Femur (tissue), 1 donor: ENCODE results near the gene SLC8B1.

ENCODE experiments used
- DNase-seq: peaks from one replicate; pipeline ENCODE4 v3.0.0-alpha.2; 2017

SLC8B1 gene

GRCh38 chr12:113334786-113335539 lies at the start of gene SLC8B1:
Gene SLC8B1 (minus strand): TSS chr12:113335109. CDS start chr12:113332878, 2,231 bp downstream.
- DNase-seq, result peak; percentile 92

GRCh38 chr12:113382206-113382605 lies 47.3 kb upstream of the SLC8B1 start:
- no peak for DNase-seq

GRCh38 chr12:113381220-113381619 lies 46.3 kb upstream of the SLC8B1 start:
- no peak for DNase-seq

DNA sequence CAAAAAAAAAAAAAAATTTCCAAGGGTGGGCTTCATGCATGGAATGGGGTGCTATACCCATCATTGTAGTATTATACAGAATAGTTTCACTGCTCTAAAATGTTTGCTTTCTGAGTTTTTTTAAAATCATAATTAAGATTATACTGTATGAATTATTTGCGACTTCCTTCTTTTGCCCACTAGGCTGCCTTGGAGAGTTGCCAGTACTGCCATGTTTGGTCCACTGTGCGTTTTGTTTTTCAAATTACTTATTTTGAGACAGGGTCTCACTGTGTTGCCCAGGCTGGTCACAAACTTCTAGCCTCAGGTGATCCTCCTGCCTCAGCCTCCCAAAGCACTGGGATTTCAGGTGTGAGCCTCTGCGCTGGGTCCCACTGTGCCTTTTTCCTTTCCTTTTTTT lies 43.4 kb upstream of the SLC8B1 start:
- no peak for DNase-seq

DNA sequence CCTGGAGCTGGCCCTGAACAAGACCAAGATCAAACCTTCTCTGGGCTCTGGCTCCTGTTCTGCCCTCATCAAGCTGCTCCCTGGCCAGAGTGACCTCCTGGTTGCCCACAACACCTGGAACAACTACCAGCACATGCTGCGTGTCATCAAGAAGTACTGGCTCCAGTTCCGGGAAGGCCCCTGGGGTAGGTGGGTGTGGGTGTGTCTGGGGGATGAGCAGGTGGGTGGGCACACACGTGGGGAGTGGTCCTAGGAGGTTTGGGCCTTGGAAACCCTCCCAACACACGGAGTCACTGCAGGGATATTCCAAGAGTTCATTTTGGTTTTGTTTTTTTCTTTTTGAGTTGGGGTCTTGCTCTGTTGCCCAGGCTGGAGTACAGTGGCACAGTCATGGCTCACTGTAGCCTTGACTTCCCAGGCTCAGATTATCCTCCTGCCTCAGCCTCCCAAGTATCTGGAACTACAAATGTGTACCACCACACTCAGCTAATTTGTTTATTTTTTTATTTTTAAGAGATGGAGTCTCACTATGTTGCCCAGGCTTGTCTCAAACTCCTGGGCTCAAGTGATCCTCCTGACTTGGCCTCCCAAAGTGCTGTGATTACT lies 40.0 kb upstream of the SLC8B1 start:
- no peak for DNase-seq

GRCh38 chr12:113373969-113374368 lies 39.1 kb upstream of the SLC8B1 start:
- DNase-seq, result no peak

DNA sequence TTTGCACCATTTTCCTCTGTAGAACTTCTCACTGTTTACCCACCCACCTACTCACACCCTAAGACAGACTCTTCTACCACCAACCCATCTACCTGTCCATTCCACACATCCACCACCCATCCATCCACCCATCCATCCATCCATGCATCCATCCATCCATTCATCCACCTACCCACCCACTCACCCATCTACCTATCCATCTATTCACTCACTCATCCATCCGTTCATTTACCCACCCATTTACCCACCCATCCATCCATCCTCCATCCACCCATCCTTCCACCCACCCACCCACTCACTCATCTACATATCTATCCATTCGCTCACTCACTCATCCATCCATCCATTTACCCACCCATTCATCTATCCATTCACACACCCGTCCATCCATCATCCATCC lies 38.5 kb upstream of the SLC8B1 start:
- no peak for DNase-seq

DNA sequence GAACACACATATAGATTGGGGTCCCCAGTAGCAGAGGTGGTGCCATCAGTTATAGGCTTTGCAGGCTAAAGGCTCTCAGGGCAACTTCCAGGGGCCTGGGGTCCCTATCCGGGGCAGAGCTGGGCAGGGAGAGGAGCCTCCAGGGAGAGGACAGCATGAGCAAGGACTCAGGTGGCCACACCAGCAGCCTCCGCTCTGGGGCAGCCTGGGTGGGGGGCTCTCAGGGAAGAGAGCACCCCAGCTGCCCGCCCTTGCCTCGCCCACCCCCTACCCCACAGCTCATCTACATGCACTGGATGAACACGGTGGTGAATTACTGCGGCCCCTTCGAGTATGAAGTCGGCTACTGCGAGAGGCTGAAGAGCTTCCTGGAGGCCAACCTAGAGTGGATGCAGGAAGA lies 37.5 kb upstream of the SLC8B1 start:
- no peak for DNase-seq

DNA sequence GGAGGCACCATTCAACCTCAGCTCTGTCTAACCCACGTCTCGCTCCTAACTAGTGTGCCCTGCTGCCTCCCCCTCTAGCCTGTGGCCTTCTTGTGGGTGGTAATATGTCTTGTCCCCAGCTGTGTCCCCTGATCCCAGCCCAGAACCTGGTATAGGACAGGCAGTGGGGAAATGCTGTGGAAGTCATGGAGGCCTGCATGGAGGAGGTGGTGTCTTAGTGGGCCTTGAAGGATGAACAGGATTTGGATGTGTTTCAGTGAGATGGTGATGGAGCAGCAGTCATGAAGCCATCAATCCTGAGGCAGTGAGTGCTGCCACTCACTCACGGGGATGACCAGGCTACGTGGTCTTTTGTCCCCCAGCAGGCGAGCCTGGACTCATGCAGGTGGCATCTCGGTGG lies 36.9 kb upstream of the SLC8B1 start:
- no peak for DNase-seq

DNA sequence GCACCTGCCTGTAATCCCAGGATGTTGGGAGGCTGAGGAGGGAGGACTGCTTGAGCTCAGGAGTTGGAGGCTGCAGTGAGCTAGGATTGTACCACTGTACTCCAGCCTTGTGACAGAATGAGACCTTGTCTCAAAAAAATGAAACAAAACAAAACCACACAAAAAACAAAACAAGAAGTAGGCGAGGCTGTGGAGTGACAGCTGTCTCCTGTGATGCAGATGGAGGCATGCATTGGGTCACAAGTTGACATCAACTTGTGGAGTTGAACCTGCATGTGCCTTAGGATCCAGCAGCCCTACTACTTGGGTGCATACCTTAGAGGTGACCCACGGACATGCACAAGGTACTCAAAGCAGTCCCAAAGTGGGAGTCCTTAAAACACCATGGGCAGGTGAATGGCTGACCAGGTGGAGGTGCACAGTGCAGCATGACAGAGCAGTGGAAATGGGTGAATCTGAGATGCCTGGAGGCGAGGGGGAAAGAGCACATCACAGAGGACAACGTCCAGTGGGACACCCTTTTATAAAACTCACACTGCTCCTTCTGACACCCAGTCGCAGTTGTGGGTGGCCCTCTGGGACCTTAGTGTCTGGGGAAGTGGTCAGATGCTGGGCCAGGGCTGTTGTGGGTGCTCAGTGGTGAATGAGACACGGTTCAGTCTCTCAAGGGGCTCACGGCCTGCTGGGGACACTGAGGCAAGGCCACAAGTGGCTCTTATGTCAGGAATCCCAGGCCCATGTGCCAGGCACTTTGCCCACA lies 36.2 kb upstream of the SLC8B1 start:
- DNase-seq, result no peak

DNA sequence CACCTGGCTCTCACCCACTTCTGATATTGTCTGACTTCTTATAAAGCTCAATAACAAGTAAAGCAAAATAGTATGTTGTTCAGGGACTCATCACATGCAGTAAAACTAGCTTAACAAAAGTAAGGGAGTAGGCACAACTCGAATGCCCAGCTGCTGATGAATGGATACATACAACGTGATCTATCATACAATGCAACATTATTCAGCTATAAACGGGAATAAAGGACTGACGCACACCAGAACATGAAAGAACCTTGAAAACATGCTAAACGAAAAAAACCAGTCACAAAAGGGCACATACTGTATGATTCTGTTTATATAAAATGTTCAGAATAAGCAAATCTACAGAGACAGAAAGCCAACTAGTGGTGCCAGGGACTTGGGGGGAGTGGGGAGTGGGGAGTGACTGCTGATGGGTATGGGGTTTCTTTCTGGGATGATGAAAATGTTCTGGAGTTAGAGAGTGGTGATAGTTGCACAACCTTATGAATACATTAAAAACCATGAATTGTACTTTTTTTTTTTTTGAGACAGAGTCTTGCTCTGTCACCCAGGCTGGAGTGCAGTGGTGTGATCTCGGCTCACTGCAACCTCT lies 34.6 kb upstream of the SLC8B1 start:
- DNase-seq, result no peak

DNA sequence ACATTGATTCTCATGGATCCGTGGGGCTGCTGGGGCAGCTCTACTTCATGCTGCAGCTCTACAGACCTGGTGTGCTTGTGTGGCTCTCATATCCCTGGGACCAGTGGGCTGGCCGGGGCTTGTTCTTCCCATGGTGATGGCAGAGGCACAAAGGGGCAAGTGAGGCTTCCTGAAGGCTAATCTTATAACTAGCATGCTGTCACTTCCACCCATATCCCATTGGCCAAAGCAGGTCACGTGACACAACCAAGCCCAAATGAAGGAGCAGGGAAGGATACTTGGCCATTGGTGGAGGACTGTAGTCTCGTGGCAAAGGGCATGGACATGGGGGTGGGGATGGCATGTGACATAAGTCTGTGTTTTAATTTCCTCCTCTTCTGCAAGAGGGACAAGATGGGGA lies 33.4 kb upstream of the SLC8B1 start:
- no peak for DNase-seq

- DNase-seq, result no peak
These were observed 31.9 kb upstream of the SLC8B1 start for GRCh38 chr12:113366827-113367226.

GRCh38 chr12:113365639-113366395 lies 30.9 kb upstream of the SLC8B1 start:
- no peak for DNase-seq

DNA sequence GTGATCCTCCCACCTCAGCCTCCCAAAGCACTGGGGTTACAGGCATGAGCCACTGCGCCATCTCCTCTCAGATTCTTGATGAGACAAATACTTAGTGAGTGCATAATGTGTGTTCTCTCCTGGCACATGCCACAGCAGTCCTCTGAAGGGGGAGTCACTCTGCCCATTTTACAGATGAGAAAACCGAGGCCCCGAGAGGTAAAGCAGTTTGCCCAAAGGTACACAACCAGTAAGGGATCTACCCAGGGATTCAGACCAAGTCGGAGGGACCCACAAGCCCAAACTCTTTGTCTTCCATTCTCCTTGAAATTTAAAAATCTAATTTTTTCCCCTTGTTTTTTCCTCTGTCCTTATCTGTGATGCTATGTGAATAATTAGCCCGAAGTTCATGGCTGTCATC lies 29.8 kb upstream of the SLC8B1 start:
- no peak for DNase-seq

DNA sequence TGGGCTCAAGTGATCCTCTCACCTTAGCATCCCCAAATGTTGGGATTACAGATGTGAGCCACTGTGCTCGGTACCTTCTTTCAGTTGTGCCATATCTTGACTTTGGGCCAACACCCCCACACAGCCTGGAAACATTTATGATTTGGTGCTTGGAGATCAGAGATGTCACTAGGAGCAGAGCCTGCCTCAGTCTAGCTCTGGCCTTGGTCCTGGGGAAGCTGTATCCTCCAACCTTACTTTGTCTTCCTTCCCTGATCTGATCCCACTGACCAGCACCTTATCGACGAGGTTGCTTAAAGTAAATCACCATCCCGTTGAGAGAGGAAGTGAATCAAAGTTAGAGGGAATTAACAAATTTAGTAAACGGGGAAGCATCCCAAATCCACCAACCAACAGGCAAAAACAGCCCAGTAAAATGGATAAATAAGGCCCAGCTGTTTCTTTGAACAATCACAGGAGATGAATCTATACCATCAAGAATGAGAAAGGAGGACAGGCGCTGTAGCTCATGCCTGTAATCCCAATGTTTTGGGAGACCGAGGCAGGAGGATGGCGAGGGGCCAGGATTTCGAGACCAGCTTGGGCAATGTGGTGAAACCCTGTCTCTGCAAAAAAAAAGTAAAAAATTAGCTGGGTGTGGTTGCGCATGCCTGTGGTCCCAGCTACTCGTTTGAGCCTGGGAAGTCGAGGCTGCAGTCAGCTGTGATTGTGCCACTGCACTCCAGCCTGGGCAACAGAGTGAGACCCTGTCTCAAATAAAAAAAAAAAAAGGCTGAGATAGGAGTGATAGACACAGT lies 26.9 kb upstream of the SLC8B1 start:
- no peak for DNase-seq

DNA sequence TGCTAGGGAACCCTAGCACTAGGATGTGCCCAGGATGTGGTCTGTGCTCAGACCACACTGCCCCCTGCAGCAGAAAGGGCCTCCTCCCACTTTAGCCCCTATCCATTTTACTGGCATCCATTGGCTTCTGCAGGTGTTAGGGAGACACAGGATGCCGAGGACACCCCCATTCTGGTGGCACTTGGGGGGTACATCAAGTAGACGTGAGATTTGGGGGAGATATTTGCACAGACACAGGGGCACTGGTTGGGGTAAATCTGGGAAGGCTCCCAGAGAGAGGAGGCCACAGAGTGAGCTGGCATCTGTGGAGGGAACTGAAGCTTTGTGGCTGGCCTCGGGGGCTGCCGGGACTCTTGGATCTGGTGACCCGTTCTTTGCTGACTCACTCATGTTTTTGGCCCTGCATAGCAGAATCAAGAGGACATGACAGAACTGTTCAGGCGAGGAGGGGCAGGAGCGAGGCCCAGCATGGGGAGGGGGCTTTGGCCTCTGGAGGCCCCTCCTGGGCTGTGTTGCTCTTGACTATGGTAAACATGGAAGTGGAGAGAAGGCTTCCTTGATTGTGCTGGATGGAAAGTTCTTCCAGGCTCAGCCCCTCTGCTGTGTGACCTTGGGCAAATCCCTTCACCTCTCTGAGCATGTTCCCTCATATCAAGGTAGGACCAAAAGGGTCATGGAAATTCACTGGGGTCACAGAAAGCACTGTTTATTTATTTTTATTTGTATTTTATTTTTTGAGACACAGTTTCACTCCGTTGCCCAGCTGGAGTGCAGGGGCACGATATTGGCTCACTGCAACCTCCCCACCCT lies 25.2 kb upstream of the SLC8B1 start:
- DNase-seq, result no peak

- DNase-seq, result peak; percentile 55
These were observed 24.4 kb upstream of the SLC8B1 start for GRCh38 chr12:113359133-113359938.

DNA sequence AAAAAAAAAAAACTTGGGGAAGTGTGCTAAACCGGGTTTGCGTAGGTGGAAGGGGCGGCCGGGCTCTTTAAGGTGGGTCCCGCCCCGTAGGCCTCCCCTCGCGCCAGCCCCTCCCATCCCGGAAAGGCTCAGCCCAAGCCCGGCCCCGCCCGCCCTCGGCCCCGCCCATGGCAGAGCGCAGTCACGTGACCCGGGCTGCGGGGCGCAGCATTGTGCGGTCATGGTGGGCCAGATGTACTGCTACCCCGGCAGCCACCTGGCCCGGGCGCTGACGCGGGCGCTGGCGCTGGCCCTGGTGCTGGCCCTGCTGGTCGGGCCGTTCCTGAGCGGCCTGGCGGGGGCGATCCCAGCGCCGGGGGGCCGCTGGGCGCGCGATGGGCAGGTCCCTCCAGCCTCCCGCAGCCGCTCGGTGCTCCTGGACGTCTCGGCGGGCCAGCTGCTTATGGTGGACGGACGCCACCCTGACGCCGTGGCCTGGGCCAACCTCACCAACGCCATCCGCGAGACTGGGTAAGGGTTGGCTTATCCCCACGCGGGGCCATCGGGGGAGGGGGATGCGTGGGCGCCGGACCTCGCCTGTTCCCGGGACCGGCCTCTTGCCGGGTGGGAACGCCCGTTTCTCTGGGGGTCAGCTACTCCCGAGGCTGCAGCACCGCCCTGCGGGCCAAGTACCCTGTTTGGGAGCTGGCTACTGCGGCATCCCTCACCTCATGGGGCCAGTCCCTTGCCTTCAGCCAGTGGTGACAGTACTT lies 23.6 kb upstream of the SLC8B1 start, which contains the start of gene PLBD2:
Gene PLBD2 (plus strand): TSS at position 207 of the 752 bp plus-strand sequence. CDS start 14 bp downstream, at position 221.
- peak; percentile 96 for DNase-seq
